ENCODE results near the gene FOSB.

GRCh38 chr19:45451131-45451849 lies 16.5 kb upstream of the FOSB start:
- TF ChIP-seq CTCF (conservative IDR thresholded peaks at IDR 0.05; ENCODE audit: low read depth, low read length) = no peak
- TF ChIP-seq EZH2 (IDR thresholded peaks at IDR 0.05; ENCODE audit: borderline replicate concordance, low read depth, low read length, poor library complexity, severe bottlenecking) = no peak

Data from A673 (cell line).